ENCODE data around the gene PHKB.
"Not testable (repeated sequence)": the region's sequence is repeated elsewhere in the genome, so short reads cannot be mapped to it uniquely, and the experiment has no call there.

The PHKB gene

DNA sequence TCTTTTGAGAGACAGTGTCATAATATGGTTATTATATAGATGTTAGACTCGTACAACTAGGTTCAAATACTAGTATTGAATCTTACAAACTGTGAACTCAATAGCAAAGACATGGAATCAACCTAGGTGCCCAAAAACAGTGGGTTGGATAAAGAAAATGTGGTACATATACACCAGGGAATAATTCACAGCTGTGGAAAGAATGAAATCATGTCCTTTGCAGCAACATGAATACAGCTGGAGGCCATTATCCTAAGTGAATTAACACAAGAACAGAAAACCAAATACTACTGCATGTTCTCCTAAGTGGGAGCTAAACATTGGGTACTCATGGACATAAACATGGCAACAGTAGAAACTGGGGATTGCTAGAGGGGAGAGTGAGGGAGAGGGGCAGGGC, 8.1 kb downstream of the PHKB start:
- DNase-seq (ENCODE audit: low spot score): no peak

GRCh38 chr16:47470211-47470610, 9.1 kb downstream of the PHKB start:
- no peak for DNase-seq (ENCODE audit: low spot score)

- no peak for DNase-seq (ENCODE audit: low spot score)
Measured at GRCh38 chr16:47470810-47471209, 9.7 kb downstream of the PHKB start.

- not testable (repeated sequence) for DNase-seq (ENCODE audit: low spot score)
Measured at GRCh38 chr16:47473004-47473403, 11.9 kb downstream of the PHKB start.

GRCh38 chr16:47473792-47474191, 12.7 kb downstream of the PHKB start:
- DNase-seq (ENCODE audit: low spot score): no peak

- no peak for DNase-seq (ENCODE audit: low spot score)
Measured at GRCh38 chr16:47475786-47476185, 14.7 kb downstream of the PHKB start.

- DNase-seq (ENCODE audit: low spot score): no peak
Measured at GRCh38 chr16:47476654-47477345, 15.7 kb downstream of the PHKB start.

- no peak for DNase-seq (ENCODE audit: low spot score)
Measured at GRCh38 chr16:47477679-47478078, 16.5 kb downstream of the PHKB start.

GRCh38 chr16:47480410-47480809, 19.3 kb downstream of the PHKB start:
- no peak for DNase-seq (ENCODE audit: low spot score)

DNA sequence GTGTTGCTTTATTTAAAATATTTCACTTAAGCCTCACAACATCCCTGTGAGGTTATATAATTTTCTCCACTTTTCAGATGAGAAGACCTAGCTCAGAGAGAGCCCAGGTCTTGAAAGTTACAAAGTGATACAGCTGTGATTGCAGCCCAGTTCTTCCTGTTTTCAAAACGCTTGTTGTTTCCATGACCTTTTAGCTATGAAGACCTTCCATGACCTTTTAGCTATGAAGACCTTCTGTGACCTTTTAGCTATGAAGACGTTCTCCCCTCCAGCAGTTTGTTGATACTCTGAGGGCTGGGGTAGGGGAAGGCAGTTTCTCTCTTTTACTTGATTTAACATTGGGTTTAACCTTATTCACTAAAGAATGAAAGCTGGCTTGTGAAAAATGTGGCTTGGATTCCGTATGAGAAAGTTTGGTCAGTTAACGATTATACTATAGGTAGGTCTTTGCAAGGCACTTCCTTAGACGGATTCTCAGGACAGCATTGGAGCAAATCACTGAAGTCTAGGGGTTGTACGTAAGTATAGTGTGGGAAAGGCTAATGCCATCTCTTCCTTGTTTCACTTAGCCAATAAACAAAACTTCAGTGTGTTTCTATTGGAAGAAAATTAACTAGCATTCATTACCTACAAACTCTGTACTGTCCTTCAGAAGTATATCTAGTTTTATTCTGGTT, 20.7 kb downstream of the PHKB start:
- DNase-seq (ENCODE audit: low spot score): no peak

- no peak for DNase-seq (ENCODE audit: low spot score)
Measured at GRCh38 chr16:47483616-47484015, 22.5 kb downstream of the PHKB start.

DNA sequence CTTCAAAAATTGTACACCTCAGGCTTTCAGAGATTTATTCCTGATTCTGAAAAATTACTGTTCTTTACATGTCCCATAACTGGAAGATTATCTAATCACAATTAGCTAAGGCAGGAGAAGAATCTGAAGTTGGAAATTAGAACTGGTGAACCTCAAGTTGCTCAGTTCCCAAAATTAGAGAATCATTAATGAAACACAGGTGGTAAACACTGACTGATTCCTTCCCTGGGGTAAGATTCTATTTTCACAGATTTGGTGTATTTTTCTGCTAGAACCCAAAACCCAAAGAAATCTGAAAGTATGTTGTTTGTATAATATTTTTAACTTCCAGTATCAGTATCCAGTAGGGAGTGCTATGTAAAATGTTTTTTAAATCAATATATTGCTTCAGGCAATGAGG, 25.7 kb downstream of the PHKB start:
- DNase-seq (ENCODE audit: low spot score): no peak

DNA sequence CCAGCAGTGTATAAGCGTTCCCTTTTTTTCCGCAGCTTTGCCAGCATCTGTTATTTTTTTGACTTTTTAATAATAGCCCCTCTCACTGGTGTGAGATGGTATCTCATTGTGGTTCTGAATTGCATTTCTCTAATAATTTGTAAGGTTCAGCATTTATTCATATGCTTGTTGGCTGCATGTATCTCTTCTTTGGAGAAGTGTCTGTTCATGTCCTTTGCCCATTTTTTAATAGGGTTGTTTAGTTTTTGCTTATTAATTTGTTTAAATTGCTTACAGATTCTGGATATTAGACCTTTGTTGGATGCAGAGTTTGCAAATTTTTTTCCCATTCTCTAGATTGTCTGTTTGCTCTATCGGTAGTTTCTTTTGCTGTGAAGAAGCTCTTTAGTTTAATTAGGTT, 26.9 kb downstream of the PHKB start:
- DNase-seq (ENCODE audit: low spot score): no peak

- no peak for DNase-seq (ENCODE audit: low spot score)
Measured at GRCh38 chr16:47490471-47490870, 29.3 kb downstream of the PHKB start.

DNA sequence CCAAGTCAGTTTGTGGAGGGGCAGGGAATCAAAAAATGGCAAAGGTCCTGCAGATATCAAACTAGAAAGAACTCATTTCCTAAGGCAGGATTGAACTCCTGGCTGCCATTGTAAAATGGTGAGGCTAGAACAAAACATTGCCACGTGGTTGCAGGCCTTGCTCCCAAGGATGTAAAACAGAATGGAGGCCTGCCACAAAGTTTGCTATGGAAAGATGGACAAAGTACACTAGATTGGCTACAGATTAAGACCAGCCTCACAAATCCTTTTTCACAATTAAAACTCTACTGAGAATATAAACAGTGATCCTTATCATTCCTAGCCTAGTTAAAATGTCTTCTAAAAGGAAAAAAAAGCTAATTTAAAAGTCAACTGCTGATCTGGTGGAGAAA, 30.9 kb downstream of the PHKB start:
- DNase-seq (ENCODE audit: low spot score): no peak

- DNase-seq (ENCODE audit: low spot score): peak; percentile 70
Measured at GRCh38 chr16:47492428-47493377, 31.6 kb downstream of the PHKB start.

DNA sequence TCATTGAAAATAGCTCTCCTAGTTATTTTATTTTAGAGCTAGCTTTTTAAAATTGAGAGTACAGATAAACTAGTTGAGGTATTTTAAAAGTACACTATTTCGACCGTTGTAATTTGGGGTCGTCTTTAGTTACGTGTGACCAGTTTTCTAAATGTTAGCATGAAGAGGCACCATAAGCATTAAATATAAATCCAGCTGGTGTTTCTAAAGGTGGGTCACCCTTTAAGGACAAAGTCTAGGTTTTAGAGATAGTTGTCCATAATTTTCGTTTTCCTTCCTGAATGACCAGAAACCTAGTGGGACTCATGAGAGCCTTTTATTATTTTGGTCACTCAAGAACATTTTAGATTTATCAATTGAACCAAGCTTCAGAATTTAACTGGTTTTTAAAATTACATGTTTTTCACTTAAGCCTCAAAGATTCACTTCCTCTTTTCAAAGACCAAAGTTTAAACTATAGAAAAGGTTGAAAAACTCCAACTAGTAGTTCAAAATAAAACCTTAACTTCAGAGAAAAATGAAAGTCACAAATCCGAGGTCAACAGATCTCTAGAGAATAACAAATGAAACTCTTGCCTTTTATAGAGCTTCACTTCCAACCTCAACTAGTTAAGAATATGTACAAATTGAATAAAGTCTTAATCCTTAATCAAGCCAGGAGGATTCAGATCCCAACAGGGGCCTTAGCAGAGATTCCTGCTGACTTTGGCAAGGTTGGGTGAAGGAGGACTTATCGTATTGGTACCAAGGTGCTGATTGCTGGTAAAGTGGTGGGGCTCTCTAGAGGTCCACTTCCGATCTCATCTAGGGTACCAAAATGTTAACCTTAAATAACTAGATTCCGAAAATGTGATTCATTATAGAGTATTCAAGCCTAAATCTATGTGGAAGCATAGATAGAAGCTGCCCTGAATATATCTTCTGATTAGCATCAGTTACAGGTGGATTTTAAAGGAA, 32.5 kb downstream of the PHKB start:
- DNase-seq (ENCODE audit: low spot score): no peak

GRCh38 chr16:47499080-47499699, 38.1 kb downstream of the PHKB start:
- DNase-seq (ENCODE audit: low spot score): no peak

DNA sequence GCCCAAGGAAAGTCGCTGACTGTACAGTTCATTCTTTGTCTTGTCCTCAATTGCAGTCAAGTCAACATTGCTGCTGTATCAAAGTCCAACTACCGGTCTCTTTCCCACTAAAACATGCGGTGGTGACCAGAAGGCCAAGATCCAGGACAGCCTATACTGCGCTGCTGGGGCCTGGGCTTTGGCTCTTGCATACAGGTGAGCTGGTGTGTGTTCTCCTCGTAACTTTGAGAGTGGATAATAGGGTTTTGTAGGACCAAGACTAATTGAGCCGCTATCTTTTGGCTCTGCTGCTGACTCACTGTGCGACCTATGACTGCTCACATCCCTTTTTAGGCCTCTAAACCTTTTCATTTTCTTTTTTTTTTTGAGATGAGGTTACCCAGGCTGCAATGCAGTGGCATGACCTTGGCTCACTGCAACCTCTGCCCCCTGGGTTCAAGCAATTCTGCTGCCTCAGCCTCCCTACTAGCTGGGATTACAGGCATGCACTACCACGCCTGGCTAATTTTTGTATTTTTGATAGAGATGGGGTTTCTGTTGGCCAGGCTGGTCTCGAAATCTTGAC, 38.7 kb downstream of the PHKB start:
- DNase-seq (ENCODE audit: low spot score): no peak

- no peak for DNase-seq (ENCODE audit: low spot score)
Measured at GRCh38 chr16:47503936-47504335, 42.8 kb downstream of the PHKB start.

- no peak for DNase-seq (ENCODE audit: low spot score)
Measured at GRCh38 chr16:47504599-47504998, 43.5 kb downstream of the PHKB start.
